Epithelial cell of esophagus (primary cell): ENCODE data around the gene AKT1S1.
"Not testable (repeated sequence)": the region's sequence is repeated elsewhere in the genome, so short reads cannot be mapped to it uniquely, and the experiment has no call there.

Experiments used
- DNase-seq: peaks from one replicate; pipeline ENCODE4 v3.0.0; 2010; ENCODE audit warnings: low read depth
- H3K4me3 ChIP-seq: 2 replicates; pipeline ENCODE4 v1.5.1; 2011; ENCODE audit warnings: mild to moderate bottlenecking, low read length, control low read depth
- TF ChIP-seq, protein P1 (sequence below): IDR thresholded peaks from 2 replicates; pipeline ENCODE4 v1.5.1; 2011; ENCODE audit warnings: low read depth, mild to moderate bottlenecking, low read length, control low read depth, inconsistent platforms; ENCODE audit not compliant: insufficient read depth; ENCODE audit errors: missing control alignments

The AKT1S1 gene

GRCh38 chr19:49877020-49877878 is at the start of gene AKT1S1, which contains the start of gene TBC1D17:
Gene AKT1S1 (minus strand): TSS chr19:49877355. CDS start chr19:49873295, 4,060 bp downstream.
Gene TBC1D17 (plus strand): TSS chr19:49877702. CDS start chr19:49877724, 22 bp downstream.
- DNase-seq: peak; percentile 100
- H3K4me3 ChIP-seq: peak within 1 kb of the TSS; percentile 99
- TF ChIP-seq, protein P1, sequence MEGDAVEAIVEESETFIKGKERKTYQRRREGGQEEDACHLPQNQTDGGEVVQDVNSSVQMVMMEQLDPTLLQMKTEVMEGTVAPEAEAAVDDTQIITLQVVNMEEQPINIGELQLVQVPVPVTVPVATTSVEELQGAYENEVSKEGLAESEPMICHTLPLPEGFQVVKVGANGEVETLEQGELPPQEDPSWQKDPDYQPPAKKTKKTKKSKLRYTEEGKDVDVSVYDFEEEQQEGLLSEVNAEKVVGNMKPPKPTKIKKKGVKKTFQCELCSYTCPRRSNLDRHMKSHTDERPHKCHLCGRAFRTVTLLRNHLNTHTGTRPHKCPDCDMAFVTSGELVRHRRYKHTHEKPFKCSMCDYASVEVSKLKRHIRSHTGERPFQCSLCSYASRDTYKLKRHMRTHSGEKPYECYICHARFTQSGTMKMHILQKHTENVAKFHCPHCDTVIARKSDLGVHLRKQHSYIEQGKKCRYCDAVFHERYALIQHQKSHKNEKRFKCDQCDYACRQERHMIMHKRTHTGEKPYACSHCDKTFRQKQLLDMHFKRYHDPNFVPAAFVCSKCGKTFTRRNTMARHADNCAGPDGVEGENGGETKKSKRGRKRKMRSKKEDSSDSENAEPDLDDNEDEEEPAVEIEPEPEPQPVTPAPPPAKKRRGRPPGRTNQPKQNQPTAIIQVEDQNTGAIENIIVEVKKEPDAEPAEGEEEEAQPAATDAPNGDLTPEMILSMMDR: no peak

DNA sequence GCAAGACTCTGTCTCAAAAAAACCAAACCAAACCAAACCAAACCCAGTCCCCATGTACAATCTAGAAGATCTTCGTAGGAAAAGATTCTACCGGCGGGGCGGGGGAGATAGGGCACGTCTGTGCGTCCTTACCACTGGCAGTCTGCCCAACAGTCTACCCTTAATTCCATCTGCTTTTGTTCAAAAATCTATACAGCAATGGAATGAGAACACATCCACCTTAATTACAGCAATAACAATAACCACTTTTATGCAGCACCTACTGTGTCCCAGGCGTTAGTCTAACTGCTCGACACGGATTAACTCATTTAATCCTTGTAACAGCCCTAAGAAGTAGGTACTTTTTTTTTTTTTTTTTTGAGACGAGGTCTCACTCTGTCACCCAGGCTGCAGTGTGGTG is 49.4 kb upstream of the AKT1S1 start:
- TF ChIP-seq, protein P1: no peak
- no peak for DNase-seq
- H3K4me3 ChIP-seq: no peak overlapping the region

GRCh38 chr19:49925486-49925885 is 48.3 kb upstream of the AKT1S1 start:
- no peak overlapping the region for H3K4me3 ChIP-seq
- TF ChIP-seq, protein P1: no peak
- DNase-seq: no peak

DNA sequence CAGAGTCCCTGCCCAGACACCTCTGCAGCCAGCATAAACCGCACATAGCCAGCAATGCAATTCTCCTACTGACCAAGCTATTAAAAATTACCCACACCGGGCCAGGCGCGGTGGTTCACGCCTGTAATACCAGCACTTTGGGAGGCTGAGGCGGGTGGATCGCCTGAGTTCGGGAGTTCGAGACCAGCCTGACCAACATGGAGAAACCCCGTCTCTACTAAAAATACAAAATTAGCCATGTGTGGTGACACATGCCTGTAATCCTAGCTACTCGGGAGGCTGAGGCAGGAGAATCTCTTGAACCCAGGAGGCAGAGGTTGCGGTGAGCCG is 47.7 kb upstream of the AKT1S1 start:
- not testable (repeated sequence) for H3K4me3 ChIP-seq, DNase-seq

GRCh38 chr19:49924004-49924880 is 47.1 kb upstream of the AKT1S1 start:
- H3K4me3 ChIP-seq: no peak overlapping the region
- DNase-seq: no peak
- TF ChIP-seq, protein P1: no peak

DNA sequence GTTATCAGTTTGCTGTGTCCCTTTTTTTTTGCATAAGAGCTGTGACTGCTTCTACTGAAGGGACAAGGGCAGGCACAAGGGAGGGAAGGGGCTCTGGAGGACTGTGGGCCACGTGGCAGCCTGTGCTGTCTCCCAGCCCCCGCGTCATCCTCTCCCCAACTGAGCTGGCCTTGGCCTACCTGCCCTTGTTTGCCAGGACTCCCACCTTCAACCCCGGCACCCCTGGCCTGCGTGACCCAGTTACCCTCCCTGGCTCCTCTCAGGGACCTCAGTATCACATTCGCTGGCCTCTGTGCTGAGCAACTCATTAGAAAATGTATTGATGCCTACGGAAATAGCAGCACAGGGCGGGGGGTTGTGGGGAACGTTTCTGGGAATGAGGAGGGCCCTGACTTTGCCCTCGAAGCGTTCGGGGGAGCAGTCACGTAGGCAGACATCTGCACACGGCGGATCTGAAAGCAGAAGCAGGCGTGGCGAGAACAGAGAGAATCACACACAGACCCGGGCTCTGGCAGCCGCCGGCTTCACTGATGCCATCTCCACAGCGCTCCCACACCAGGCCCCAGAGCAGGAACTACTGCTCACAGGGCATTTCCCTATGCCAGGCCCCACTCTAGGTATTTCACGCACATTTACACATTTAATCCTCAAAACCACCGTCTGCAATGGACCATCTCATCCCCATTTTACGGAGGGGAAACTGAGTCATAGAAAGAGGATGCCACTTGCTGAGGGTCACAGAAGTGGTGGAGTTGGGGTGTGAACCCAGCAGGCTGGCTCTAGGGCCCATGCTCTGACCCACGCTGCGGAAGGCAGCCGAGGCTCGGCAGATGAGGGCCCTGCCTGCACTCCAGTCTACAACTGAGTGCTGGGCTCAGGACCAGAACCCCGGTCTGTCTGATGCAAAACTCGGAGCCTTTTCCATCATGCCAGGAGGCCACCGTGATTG is 46.2 kb upstream of the AKT1S1 start:
- no peak overlapping the region for H3K4me3 ChIP-seq
- no peak for DNase-seq
- TF ChIP-seq, protein P1: no peak
